GM21576 (cell line): ENCODE measurements around the gene RIPOR3.
"Not testable (repeated sequence)": the region's sequence is repeated elsewhere in the genome, so short reads cannot be mapped to it uniquely, and the experiment has no call there.

Source experiments
- ATAC-seq: cut with Tn5 transposase; IDR thresholded peaks from one replicate; pipeline ENCODE4 v1.9.1; 2021; ENCODE audit warnings: mild to moderate bottlenecking, moderate library complexity; ENCODE audit not compliant: unreplicated experiment

The RIPOR3 gene

GRCh38 chr20:50578778-50579165 lies 112.6 kb downstream of the RIPOR3 start:
- no peak for ATAC-seq

- ATAC-seq, result no peak
Observed at GRCh38 chr20:50578061-50578777, 113.1 kb downstream of the RIPOR3 start.

- ATAC-seq, result no peak
Observed at GRCh38 chr20:50577175-50578018, 113.9 kb downstream of the RIPOR3 start.

GRCh38 chr20:50575865-50576720 lies 115.2 kb downstream of the RIPOR3 start:
- no peak for ATAC-seq

GRCh38 chr20:50574586-50574985 lies 116.8 kb downstream of the RIPOR3 start:
- ATAC-seq, result no peak

GRCh38 chr20:50574108-50574507 lies 117.2 kb downstream of the RIPOR3 start:
- ATAC-seq, result no peak

- ATAC-seq, result no peak
Observed at GRCh38 chr20:50572938-50573777, 118.2 kb downstream of the RIPOR3 start.

- no peak for ATAC-seq
Observed at GRCh38 chr20:50571466-50571865, 119.9 kb downstream of the RIPOR3 start.

GRCh38 chr20:50569864-50570836 lies 121.2 kb downstream of the RIPOR3 start:
- peak; percentile 71 for ATAC-seq

GRCh38 chr20:50569487-50569863 lies 121.9 kb downstream of the RIPOR3 start:
- not testable (repeated sequence) for ATAC-seq

- ATAC-seq, result no peak
Observed at GRCh38 chr20:50568549-50568942, 122.8 kb downstream of the RIPOR3 start.

- no peak for ATAC-seq
Observed at GRCh38 chr20:50567860-50568548, 123.3 kb downstream of the RIPOR3 start.

GRCh38 chr20:50565871-50566270 lies 125.5 kb downstream of the RIPOR3 start:
- no peak for ATAC-seq

- no peak for ATAC-seq
Observed at GRCh38 chr20:50565383-50565782, 126.0 kb downstream of the RIPOR3 start.

- ATAC-seq, result no peak
Observed at GRCh38 chr20:50563133-50563944, 128.0 kb downstream of the RIPOR3 start.

GRCh38 chr20:50562262-50562701 lies 129.1 kb downstream of the RIPOR3 start:
- ATAC-seq, result no peak

- no peak for ATAC-seq
Observed at GRCh38 chr20:50561379-50562078, 129.8 kb downstream of the RIPOR3 start.
